Glutamatergic neuron (in vitro differentiated cells): ENCODE results near the gene ANKH. TPM values are rescaled to one million over a fixed set of nuclear protein-coding genes. Genes with fewer than 3 reads are reported as not detected.

Source experiments
- DNase-seq: peaks from one replicate; pipeline ENCODE4 v3.0.0; 2022
- H3K27ac Mint-ChIP-seq: one replicate; pipeline ENCODE4 v1.8.0; 2020; ENCODE audit warnings: mild to moderate bottlenecking, mixed read lengths, inconsistent platforms; ENCODE audit not compliant: unreplicated experiment
- H3K27me3 Mint-ChIP-seq: one replicate; pipeline ENCODE4 v1.8.0; 2020; ENCODE audit warnings: mild to moderate bottlenecking, moderate library complexity, mixed read lengths, inconsistent platforms; ENCODE audit not compliant: unreplicated experiment
- H3K36me3 Mint-ChIP-seq: one replicate; pipeline ENCODE4 v1.8.0; 2020; ENCODE audit warnings: mild to moderate bottlenecking, mixed read lengths, inconsistent platforms; ENCODE audit not compliant: unreplicated experiment
- H3K4me1 Mint-ChIP-seq: one replicate; pipeline ENCODE4 v1.8.0; 2020; ENCODE audit warnings: mild to moderate bottlenecking, low read depth, mixed read lengths, inconsistent platforms; ENCODE audit not compliant: unreplicated experiment
- H3K4me3 Mint-ChIP-seq: one replicate; pipeline ENCODE4 v1.8.0; 2020; ENCODE audit warnings: mild to moderate bottlenecking, mixed read lengths, inconsistent platforms; ENCODE audit not compliant: unreplicated experiment
- H3K9me3 Mint-ChIP-seq: one replicate; pipeline ENCODE4 v1.8.0; 2020; ENCODE audit warnings: mild to moderate bottlenecking, moderate library complexity, mixed read lengths, inconsistent platforms; ENCODE audit not compliant: unreplicated experiment
- total RNA-seq: library from RNA; stranded (reverse); fragmentation: NEBNext Ultra II Directional; extraction: Animal tissue kit (Norgen Biotek cat#: 25700); gene quantifications from one replicate; pipeline ENCODE4 v1.2.1, GENCODE V29; 2021; ENCODE audit not compliant: unreplicated experiment
- TF ChIP-seq, protein P1 (sequence below): fragments of 200-600 bp; sonication (generic); IDR thresholded peaks from one replicate; pipeline ENCODE4 v1.5.0; 2021; ENCODE audit not compliant: partially characterized antibody, unreplicated experiment

Gene ANKH
- total RNA-seq, 1 donor from 2014 or later: 83.3 TPM

DNA sequence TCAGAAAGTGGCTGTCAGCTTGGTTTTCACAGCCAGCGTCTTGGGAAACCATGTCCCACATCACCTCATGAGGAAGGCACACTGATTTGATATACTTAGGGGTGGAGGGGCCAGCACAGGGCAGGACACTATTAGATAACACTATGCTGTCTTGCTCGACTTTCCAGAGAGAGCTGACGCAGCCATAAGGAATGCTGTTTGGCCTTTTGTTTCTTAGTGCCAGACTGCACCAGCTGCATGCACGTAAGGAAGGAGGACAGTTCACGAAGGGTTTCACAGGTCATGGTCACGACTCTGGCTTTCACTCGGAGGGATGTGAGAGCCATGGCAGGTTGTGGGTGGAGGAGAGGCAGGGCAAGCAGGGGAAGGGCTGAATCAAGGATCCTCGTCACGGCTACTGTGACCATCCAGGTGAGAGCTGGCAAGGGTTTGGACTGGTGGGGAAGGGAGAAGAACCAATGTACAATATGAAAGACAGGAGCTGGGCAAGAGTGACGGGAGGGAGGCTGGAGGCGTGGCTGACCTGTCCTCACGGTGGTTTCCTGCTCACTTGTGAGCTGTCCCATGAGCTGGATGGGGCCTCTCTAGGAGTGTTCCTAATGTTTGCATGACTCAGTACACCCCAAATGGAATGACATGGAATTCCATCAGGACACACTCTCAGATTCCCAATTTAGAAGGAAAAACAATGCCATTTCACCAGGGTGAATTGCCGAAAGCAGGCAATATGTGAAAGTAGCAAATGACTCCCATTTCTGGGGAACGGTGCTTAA is 145.3 kb downstream of the ANKH start:
- no peak for DNase-seq
- peaks cover 22% of the 10 kb centered on the region for H3K4me1 Mint-ChIP-seq
- no peak overlapping the region for H3K4me3 Mint-ChIP-seq
- peak overlapping the region; percentile 31 for H3K27ac Mint-ChIP-seq
- H3K9me3 Mint-ChIP-seq: peaks cover 2% of the 10 kb centered on the region
- TF ChIP-seq, protein P1, sequence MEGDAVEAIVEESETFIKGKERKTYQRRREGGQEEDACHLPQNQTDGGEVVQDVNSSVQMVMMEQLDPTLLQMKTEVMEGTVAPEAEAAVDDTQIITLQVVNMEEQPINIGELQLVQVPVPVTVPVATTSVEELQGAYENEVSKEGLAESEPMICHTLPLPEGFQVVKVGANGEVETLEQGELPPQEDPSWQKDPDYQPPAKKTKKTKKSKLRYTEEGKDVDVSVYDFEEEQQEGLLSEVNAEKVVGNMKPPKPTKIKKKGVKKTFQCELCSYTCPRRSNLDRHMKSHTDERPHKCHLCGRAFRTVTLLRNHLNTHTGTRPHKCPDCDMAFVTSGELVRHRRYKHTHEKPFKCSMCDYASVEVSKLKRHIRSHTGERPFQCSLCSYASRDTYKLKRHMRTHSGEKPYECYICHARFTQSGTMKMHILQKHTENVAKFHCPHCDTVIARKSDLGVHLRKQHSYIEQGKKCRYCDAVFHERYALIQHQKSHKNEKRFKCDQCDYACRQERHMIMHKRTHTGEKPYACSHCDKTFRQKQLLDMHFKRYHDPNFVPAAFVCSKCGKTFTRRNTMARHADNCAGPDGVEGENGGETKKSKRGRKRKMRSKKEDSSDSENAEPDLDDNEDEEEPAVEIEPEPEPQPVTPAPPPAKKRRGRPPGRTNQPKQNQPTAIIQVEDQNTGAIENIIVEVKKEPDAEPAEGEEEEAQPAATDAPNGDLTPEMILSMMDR: no peak
- peaks cover 6% of the 10 kb centered on the region for H3K27me3 Mint-ChIP-seq
- peaks cover 7% of the 10 kb centered on the region for H3K36me3 Mint-ChIP-seq

DNA sequence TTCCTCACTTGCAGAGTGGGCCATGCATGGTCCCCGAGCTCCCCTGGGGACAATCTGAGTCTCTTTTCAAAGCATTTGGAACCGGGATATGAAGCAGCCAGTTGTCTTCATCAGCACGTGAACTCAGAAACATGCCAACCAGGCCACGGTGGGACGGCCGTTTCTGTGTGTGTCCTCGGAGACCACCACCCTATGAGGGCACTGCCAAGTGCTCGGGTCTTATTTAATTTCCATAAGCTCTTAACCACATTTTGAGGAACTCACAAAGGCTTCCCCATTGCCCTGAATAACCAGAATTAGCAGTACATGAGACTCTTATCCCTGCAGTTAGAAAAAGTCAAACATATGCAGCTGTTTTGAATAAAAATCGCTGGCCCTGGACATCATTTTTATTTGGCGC is 146.9 kb downstream of the ANKH start:
- Mint-ChIP-seq H3K36me3 (peaks cover under 1% of the 10 kb centered on the region), H3K4me3 (no peak overlapping the region), H3K27ac (no peak overlapping the region), H3K9me3 (peaks cover 2% of the 10 kb centered on the region), H3K4me1 (peaks cover 19% of the 10 kb centered on the region), H3K27me3 (peaks cover 6% of the 10 kb centered on the region)
- DNase-seq: no peak
- TF ChIP-seq, protein P1: no peak

DNA sequence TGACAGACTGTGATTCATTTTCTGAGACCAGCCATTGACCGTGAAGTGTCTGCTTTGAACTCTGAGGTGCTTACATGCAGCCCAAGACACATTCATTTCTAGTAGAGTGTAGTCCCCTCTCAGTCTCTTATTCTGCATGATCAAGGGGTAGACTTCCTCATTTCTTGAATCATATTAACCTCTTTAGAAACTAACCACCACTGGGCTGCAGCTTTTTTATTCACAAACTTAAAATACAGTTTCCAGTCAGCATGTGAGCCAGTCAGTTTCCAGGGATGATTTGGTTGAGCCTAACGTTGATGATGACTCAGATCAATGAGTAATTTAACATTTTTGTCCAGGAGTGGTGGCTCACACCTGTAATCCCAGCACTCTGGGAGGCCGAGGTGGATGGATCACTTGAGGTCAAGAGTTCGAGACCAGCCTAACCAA is 147.9 kb downstream of the ANKH start:
- TF ChIP-seq, protein P1: no peak
- no peak overlapping the region for H3K4me3 Mint-ChIP-seq
- H3K27ac Mint-ChIP-seq: no peak overlapping the region
- H3K36me3 Mint-ChIP-seq: peaks cover 10% of the 10 kb centered on the region
- peaks cover 19% of the 10 kb centered on the region for H3K4me1 Mint-ChIP-seq
- H3K9me3 Mint-ChIP-seq: peaks cover 6% of the 10 kb centered on the region
- peaks cover 11% of the 10 kb centered on the region for H3K27me3 Mint-ChIP-seq
- no peak for DNase-seq

DNA sequence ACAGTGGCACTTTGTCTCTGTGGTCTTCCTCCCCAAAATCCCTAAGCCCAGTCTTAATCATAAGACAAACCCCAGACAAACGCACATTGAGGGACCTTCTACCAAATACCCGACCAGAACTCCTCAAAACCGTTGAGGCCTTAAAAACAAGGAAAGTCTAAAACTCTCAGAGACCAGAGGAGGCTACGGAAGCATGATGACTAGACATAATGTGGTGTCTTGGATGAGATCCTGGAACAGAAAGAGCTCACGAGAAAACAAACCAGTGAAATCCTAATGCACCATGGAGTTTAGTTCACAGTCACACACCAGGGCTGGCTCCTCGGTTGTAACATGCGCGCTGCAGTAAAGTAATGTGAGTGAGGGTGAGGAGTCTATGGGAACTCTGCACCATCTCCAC is 148.7 kb downstream of the ANKH start:
- no peak overlapping the region for H3K4me3 Mint-ChIP-seq
- H3K27me3 Mint-ChIP-seq: peaks cover 11% of the 10 kb centered on the region
- TF ChIP-seq, protein P1: no peak
- DNase-seq: no peak
- H3K9me3 Mint-ChIP-seq: peaks cover 7% of the 10 kb centered on the region
- no peak overlapping the region for H3K27ac Mint-ChIP-seq
- peaks cover 15% of the 10 kb centered on the region for H3K4me1 Mint-ChIP-seq
- H3K36me3 Mint-ChIP-seq: peaks cover 18% of the 10 kb centered on the region

DNA sequence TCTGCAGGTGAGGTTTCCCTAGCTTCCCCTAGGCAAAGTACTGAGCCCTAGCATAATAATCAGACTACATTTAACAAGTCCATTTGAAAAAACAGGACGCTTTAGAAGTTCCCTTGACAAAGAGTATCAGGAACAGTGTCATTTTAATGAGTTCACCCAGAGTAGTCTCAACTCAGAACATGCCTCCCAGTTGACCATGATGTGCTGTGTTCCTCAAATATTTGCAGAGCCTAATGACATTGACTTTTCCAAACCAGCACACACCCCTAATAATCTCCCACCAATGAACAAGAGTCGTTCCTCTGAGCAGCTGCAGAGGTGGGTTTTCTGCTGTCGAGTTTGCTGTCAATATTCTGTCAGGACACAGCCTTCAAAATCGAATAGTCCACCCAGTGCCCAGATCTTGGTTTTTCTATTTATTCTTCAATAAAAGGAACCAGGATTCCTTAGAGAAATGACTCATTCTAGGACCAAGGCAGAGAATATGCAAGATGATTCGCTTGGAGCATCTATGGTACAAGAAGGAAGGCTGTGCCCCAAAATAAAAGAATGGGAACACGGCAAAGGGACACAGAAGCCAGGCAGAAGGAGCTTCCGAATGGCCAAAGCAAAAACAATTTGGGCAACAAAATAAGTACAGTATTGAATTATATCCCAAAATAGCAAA is 149.5 kb downstream of the ANKH start:
- H3K4me3 Mint-ChIP-seq: no peak overlapping the region
- H3K27me3 Mint-ChIP-seq: peaks cover 11% of the 10 kb centered on the region
- TF ChIP-seq, protein P1: no peak
- H3K27ac Mint-ChIP-seq: no peak overlapping the region
- H3K9me3 Mint-ChIP-seq: peaks cover 7% of the 10 kb centered on the region
- no peak for DNase-seq
- H3K36me3 Mint-ChIP-seq: peaks cover 24% of the 10 kb centered on the region
- peaks cover 12% of the 10 kb centered on the region for H3K4me1 Mint-ChIP-seq
